HG02571 (cell line): ENCODE measurements around the gene FAM120B.

Experiments
- ATAC-seq: cut with Tn5 transposase; IDR thresholded peaks from one replicate; pipeline ENCODE4 v1.9.1; 2021; ENCODE audit warnings: mild to moderate bottlenecking, moderate library complexity; ENCODE audit not compliant: unreplicated experiment

The FAM120B gene

GRCh38 chr6:170451762-170452651 lies 145.4 kb downstream of the FAM120B start:
- no peak for ATAC-seq

GRCh38 chr6:170452767-170453545 lies 146.4 kb downstream of the FAM120B start:
- ATAC-seq, result no peak

GRCh38 chr6:170453586-170454511 lies 147.3 kb downstream of the FAM120B start:
- ATAC-seq, result no peak

- ATAC-seq, result no peak
These were observed 148.1 kb downstream of the FAM120B start for GRCh38 chr6:170454512-170455285.

- no peak for ATAC-seq
These were observed 148.9 kb downstream of the FAM120B start for GRCh38 chr6:170455335-170455979.

GRCh38 chr6:170456334-170456733 lies 149.8 kb downstream of the FAM120B start:
- ATAC-seq, result no peak
